GM21737 (cell line): Measurements from ENCODE around the gene RBFOX2.
"Not testable (repeated sequence)": the region's sequence is repeated elsewhere in the genome, so short reads cannot be mapped to it uniquely, and the experiment has no call there.

Experiments
- ATAC-seq: cut with Tn5 transposase; IDR thresholded peaks from one replicate; pipeline ENCODE4 v1.9.1; 2021; ENCODE audit warnings: mild to moderate bottlenecking, moderate library complexity; ENCODE audit not compliant: unreplicated experiment

RBFOX2 gene

DNA sequence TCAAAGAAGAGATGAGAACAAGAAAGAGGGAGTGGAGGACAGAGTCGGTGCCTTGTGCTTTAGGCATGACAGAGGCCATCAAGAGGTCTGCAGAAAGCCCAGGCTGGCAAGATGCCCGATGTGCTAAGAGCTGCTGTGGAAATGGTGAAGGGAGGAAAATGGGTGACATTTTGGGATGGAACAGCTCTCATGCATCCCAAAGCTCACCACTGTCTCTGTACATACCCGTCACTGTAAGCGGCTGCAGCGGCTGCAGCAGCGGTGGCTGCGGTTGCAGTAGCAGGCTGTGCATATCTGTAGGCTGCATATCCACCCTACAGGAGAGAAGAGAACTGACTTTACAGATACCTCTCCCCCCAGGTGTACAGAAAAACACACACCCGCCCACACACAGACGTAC lies 282.4 kb downstream of the RBFOX2 start:
- ATAC-seq = no peak

DNA sequence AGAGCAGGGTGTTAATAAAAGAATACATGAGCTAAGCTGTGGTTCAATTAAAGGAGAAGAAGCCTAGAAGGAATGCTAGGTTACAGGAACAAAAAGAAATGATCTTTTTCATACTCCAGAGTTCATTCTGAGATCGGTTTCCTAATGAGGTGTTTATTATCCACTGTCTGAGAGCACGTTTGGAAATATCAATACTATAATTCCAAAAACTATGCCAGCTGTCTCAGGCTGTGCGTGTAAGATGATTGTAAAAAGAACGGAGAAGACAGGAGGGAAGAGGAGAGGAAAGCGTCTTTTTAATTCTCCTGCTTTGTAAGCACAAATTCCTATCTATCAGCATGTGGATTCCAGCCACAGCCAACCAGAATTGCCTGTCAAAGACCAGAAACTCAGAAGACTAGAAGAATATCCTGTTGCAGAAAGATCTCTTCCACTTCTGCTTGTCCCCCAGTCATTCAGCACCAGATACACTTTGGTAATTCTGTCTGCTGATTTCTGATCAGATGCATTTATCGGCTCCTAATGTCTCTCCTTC lies 285.2 kb downstream of the RBFOX2 start:
- no peak for ATAC-seq

DNA sequence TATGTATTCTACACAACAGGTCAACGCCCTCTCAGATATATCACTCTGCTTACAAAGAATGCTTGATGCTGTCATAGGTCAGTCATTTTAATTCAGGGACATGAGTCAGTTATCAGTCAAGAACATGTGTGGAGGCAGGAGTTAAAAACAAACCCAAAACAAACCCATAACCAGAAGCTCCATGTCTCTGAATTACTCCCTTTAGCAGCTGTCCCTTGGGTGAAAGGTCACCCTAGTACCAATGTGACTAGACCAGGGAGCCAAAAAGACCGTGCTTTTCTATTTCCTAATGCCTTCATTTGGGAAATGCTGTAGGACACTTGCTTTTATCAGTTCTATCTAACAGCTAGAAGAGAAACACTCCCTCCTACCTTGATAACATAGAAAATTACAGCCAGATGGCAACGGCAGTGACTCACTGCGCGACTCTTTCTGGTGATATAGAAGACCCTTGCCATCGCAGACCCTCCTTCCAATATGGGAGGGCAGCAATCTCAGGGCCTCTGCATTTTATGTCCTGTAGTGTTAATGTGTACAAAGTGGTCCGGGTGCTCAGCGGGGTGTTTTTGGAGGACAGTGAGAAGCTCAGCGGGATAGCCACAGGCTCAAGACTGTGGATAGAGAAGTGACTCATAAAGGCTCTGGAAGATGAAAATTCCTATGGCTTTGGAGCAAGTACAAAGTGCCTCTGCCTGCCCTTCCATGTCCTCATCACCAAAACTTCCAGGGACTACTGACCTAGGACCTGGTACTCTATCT lies 286.1 kb downstream of the RBFOX2 start:
- ATAC-seq = no peak

DNA sequence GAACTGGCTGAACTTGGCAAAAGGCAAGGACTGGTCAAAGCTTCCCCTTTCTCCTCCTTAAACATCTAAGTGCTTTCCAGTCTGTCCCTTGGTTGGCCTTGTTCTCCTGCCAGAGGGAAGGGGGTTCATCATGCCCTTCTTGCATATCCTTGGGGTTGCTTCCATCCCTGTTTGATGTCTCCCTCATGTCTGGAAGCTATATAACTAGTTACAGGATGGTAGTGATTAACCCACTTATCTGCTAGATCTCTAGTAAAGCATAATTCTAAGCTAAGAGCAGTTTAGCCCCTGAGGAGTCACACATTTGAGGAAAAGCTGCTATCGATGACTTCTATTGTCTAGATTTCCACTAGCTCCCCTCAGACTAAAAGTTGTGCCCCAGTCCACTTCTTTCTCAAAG lies 288.0 kb downstream of the RBFOX2 start:
- ATAC-seq = no peak

DNA sequence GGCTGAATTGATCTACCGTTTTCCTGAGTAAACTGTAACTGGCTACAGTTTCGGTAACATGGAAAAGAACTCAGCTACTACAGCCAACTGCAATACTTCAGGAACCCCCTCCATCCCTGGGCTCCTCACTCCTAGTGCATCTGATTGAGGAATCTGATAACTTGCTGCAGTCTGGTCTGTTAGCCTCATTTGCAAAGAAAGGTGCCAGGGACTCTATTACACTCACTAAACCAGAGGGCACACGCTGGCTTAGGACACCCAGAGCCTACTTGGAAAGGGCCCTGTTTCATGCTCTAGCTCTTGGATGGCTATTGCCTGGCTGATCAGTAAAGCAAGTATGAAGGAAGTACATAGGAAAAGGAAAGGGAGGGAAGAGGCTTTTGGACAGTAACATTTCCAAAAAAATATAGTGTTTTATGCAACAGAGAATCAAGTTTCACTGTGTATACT lies 288.7 kb downstream of the RBFOX2 start:
- no peak for ATAC-seq

DNA sequence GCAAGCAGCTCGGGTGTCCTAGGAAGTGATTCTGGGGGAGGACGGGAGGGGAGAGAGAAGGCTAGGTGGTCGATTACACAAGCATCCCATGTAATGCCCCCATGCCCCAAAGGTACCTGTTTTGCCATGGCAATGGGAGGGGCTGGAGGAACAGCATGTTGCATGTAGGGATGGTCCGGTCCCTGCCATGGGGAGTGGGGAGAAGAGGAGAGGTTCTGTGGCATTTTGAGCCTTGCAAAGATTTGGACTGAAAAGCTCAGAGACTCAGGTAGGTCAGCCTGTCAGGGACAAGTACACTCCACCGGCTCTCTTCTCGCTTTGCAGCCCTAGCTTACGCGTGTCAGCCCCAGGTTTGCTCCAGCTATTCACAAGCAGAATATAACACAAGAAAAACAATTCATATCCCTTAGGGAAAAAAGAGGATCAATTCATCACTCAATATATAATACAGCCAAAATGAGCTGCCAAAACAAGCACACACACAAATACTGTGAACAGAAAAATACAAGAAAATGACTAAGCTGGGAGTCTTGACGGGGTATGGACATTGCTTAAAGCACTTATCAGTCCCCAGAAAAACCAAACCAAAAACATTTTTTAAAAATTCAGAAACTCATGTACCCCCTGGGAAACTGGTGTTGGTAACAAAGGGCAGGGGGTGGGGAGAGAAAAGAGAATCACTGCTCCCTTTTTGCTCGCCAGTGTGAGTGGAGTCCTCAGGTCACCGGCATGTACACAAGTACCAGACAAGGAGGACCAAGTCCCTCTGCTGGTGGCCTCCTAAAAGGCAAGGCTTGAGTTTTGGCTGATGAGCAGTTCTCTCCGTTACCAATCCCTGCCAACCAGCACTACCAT lies 289.3 kb downstream of the RBFOX2 start:
- ATAC-seq = no peak

DNA sequence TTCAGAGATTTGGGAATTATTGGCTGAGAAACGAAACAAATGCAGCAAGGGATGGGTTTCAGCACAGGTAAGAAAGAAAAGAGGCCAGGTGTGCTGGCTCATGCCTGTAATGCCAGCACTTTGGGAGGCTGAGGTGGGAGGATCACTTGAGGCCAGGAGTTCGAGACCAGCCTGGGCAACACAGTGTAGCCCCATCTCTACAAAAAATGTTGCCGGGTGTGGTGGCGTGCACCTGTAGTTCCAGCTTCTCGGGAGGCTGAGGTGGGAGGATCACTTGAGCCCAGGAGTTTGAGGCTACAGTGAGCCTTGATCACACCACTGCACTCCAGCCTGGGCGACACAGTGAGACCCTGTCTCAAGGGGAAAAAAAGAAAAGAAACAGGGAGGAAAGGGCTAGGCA lies 290.7 kb downstream of the RBFOX2 start:
- ATAC-seq = not testable (repeated sequence)

DNA sequence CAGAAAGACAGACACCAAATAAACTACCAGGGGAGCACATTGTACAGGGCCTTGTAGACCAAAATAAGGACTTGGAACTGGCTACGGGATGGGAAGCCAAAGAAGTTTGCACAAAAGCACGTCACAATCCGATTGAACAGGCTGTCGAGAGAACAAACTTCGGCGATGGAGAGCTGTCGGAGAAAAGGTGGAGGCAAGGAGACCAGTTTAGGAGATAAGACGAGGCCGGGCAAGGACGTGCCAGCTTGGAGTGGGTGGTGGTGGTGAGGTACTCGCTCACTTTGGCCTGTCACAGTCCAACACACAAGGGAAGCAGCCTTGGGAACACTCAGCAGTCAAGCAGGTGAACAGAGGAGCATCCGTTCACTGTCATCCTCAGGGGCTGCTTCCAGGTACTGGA lies 291.9 kb downstream of the RBFOX2 start:
- no peak for ATAC-seq

DNA sequence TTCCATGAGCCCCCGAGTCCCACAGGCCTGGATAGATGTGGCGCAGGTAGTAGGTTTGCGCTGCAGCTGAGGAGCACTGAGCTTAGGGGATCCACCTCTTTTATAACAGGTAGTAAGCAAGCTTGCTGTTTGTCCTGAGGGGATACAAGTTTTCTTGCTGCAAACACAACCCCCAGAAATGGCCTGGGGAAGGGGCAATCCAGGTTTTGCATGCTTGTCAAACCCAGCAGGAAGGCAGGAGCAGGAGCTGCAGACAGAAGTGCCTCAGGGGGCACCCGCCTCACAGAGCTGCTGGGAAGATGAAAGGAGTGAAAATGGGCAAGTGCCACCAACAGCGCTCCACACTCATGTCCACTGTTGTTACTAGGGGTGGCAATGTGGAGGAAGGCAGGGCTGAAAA lies 292.5 kb downstream of the RBFOX2 start:
- no peak for ATAC-seq

DNA sequence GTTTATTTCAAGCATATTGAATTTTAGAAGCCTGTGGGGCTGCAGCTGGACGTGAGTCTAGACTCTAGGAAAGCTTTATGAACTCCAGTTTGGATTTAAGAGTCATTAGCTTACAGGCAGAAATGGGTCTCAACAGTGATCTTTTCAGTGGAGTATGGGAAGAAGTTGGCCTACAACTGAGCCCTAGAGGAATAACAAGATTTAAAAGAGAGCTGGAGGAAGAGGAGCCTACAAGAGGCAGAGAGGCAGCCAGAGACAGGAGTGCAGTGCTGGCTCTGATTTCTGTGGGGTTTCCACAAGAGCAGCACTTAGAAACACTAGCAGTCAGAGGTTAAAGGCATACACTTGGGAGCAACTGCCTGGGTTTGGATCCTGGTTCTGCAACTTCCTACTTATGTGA lies 293.1 kb downstream of the RBFOX2 start:
- ATAC-seq = no peak

DNA sequence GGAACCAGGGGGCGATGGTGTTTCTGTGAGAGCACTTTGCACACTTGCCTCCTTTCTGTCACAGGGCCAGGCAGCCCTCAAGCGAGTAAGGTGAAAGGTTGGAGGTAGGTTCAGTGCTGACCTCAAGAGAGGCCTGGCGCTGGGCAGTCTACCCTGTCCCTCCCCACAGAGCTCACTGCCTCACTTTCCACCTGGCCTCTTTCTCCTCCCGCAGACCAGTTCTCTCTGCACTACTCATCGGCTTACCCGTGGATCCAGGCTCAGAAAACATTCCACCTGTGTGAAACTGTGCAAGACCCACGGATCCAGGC lies 294.2 kb downstream of the RBFOX2 start:
- ATAC-seq = no peak

DNA sequence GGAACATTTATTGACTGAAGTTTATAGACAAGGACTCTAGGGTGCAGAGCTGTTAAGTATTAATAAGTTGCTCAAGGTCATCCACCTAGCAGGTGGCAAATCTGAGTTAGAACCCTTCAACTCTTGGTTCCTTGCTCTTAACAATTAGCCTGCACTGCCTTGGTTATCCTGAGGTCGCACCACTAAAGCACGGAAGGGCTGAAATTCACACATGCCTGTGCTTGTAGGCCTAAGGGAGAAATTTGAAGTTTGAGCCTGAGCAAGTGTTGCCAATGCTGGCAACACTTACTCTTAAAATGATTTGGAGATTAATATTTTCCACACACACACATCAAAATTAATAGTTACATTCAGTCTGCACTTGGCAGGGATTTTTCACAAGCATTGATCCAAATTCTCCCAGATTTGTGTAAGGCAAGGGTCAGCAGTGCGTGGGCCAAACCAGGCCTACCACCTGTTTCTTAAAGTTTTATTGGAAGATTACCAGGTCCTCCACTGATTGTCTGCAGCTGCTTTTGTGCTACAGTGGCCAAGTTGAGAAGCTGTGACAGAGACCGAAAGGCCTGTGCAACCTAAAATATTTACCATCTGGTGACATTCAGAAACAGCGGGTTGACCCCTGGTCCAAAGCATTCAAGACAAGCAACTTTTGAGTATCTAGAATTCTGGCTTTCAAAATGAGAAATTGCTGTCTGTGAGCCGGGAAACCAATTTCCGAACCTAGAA lies 294.7 kb downstream of the RBFOX2 start:
- ATAC-seq = no peak

DNA sequence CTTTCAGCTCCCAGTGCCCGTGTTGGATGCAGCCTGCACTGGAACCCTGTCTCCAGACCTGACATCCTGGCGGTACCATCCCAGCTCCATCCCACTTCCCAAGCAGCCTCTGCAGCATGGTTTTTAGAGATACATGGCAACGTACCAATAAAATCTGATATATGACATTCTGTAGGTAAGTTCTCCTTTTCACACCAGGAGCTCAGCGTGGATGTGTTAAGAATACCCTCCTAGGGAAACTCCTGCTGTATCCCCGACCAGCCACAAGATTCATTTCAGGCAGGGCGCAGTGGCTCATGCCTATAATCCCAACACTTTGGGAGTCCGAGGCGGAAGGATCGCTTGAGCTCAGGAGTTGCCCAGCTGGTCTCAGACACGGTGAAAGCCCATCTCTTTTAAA lies 295.6 kb downstream of the RBFOX2 start:
- ATAC-seq = no peak

DNA sequence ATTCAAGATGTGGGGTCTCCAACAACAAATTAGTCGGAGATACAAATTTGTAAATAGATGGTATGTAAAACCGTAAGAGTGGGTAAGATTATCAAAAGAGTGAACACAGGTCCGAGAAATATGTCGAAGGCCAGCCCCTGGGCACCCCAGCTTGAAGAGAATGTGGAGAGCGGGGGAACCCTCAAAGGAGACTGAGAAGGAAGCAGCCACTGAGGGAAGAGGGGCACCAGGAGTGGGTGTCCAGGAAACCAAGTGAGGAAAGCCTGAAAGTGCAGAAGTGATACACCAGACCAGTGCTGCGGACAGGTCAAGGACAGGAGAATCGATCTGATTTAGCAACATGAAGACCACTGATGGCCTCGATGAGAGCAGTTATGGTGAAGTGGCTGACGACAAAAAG lies 296.5 kb downstream of the RBFOX2 start:
- ATAC-seq = no peak

DNA sequence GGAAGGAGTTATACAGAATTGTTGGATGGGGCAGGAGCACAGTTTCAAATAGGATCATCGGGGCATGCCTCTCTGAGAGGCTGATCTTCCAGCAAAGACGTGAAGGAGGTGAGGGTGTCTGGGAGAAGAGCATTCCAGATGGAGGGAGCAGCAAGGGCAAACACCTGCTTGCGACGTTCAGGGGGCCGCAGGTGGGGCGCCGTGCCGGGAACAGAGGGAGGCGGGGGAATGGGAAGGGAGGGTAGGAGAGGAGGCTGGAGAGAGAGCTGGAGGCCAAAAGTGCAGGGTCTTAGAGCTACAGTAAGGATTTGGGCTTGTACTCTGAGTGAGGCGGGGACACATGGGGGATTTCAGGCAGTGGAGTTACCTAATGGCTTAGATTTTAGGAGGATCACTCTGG lies 297.3 kb downstream of the RBFOX2 start:
- ATAC-seq = no peak

DNA sequence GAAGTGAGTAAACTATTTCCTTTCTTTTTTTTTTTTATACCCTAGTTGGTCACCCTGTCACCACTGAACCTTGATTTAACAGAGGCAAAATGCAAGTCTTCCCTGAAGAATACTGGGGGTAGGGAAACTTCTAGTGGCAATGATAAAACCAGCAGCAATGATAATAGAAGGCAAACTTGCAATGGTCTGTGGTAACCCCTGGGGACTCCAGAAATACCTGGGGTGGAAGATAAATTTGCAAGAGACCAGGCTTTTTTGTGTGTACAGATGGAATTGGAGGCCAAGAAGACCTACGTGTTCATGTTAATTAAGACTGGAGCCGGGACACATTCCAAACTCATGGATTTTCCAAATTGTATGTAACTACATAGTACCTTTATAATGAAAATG lies 299.3 kb downstream of the RBFOX2 start:
- no peak for ATAC-seq

DNA sequence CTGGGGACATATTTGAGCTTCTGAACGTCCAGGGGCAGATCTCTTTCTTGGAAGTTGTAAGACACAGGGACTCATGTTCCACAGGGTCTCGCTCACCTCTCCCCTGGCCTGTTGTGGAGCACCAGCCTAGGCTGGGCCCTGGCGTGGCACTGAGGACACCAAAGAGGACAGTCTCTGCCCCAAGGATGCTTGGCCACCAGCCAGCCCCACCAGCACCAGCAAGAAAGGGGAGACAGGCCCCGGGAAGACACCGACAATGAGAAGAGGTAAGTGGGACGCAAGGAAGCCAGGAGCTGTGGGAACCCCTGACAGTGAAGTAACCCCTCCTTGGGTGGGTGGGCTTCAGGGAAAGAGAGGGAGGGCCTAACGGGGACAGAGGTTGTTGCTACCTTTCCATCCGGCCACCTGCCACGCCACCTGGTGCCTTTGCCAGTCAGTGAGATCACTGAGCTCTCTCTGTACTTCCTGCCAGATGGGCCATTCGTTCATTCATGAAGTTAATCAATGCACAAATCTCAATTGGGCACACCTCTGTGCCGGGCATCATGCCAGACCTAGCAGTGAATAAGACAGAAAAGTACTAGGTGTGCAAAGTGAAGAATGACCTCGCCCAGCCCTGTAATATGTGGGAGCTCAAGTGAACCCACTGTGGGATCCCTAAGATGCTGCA lies 299.9 kb downstream of the RBFOX2 start:
- ATAC-seq = no peak

DNA sequence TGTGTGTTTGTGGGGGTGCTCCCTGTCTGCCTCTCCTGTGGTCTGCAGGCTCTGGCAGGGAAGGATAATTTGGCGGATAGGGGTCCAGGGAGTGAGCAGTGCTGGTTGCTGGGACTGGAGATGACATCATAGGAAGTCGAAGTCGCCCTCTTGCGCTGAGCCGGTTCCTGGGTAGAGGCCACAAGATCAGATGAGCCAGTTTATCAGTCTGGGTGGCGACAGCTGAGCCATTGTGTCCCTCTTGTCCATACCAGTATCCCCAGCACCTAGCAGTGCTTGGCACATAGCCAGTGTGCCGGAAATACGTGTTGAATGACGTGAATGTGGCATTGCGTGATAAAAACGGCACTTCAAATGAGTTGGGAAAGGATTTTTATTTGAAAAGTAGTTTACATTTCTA lies 301.2 kb downstream of the RBFOX2 start:
- no peak for ATAC-seq

DNA sequence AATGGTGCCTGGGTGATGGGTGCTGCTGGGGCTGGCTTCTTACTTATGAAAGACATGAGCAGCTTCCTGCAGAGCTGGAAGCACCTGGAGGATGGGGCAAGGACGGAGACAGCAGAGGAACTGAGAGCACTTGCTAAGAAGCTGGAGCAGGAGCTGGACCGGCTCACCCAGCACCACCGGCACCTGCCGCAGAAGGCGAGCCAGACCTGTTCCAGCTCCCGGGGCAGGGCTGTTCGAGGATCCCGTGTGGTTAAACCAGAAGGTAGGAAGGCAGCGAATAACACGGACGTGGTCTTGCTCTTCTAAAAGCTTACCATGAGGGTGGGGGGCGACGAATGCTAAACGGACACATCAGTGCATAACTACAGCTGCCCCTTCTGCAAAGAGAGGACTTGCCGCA lies 301.7 kb downstream of the RBFOX2 start:
- ATAC-seq = no peak

DNA sequence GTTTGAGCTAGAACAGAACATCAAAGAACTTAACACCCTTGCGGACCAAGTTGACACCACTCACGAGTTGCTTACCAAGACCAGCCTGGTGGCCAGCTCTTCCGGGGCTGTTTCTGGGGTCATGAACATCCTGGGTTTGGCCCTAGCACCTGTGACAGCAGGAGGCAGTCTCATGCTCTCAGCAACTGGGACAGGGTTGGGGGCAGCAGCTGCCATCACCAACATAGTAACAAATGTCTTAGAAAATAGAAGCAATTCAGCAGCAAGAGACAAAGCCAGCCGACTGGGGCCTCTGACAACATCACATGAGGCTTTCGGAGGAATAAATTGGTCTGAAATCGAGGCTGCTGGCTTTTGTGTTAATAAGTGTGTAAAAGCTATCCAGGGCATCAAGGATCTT lies 302.2 kb downstream of the RBFOX2 start:
- ATAC-seq = no peak

DNA sequence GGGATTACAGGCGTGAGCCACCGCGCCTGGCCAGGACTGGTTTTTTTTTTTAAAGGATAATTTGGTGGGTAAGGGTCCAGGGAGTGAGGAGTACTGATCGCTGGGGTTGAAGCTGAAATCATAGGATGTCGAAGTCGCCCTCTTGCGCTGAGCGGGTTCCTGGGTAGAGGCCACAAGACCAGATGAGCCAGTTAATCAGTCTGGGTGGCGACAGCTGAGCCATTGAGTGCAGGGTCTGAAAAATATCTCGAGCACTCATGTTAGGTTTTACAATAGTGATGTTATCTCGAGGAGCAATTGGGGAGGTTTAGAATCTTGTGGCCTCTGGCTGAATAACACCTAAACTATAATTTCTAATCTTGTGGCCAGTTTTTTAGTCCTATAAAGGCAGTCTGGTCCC lies 303.1 kb downstream of the RBFOX2 start:
- no peak for ATAC-seq
